ENCODE data around the gene CCDC24. TPM values are rescaled to one million over a fixed set of nuclear protein-coding genes. Genes with fewer than 3 reads are reported as not detected.

The CCDC24 gene
- total RNA-seq, 3 donors from 2014 or later (not counting 1 experiment from before 2014, with no cell fraction given) = 3.8 to 5.2 (median 3.9) TPM

- under 1% methylated on average over 39 of the region's 47 CpGs for whole genome bisulfite sequencing (ENCODE audit: insufficient coverage)
- TF ChIP-seq CTCF (IDR thresholded peaks at IDR 0.05) = no peak
- Mint-ChIP-seq H3K27me3 (ENCODE audit: low read depth in 2 of 2) (no peaks in the 10 kb centered on the region), H3K4me1 (peaks cover 36 to 37% of the 10 kb centered on the region in 2 donors), H3K27ac (peak within 1 kb of the TSS; percentile 75 to 82), H3K4me3 (peak within 1 kb of the TSS; percentile 95), H3K36me3 (no peaks in the 10 kb centered on the region), H3K9me3 (no peaks in the 10 kb centered on the region)
- Histone ChIP-seq H3K36me3 (ENCODE audit: control insufficient read depth, insufficient read depth, low read length) (peaks cover 3% of the 10 kb centered on the region), H3K27ac (ENCODE audit: low read length) (no peak within 1 kb of the TSS), H3K4me1 (ENCODE audit: control insufficient read depth, insufficient read depth, low read length) (peaks cover 28% of the 10 kb centered on the region), H3K4me3 (ENCODE audit: low read length) (peak within 1 kb of the TSS; percentile 61), H3K9me3 (ENCODE audit: control insufficient read depth, insufficient read depth, low read length) (no peaks in the 10 kb centered on the region), H3K27me3 (ENCODE audit: control insufficient read depth, insufficient read depth, low read length) (no peaks in the 10 kb centered on the region)
- ATAC-seq (peak; percentile 88 to 95 (median 90)), DNase-seq (peak; percentile 84 to 97)
- intact Hi-C loops (cut with micrococcal nuclease) = loop anchor here (1.0 kb wide), 1 partner anchor 24 kb away; the partner anchor contains the start of gene IPO13
These were observed 21.5 kb upstream of the CCDC24 start, which contains the start of gene DPH2 for GRCh38 chr1:43969746-43970466. DPH2 (plus strand) TSS chr1:43970010; CDS start chr1:43970176, 166 bp downstream.

DNA sequence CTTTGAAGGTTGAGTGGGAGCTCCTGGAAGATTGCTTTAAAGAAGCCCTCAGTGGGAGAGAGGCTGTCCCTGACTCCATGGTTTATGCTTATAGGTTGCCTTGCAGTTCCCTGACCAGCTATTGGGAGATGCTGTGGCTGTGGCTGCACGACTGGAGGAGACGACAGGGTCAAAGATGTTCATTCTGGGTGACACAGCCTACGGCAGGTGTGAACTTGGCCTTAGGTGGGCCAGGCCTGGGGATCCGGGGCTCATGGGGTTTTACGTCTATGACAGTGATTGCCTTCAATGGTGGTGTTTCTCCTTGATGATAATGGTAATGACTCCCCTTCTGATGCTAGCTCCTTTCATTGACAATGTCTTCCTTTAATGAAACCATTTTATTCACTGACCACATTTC, 20.9 kb upstream of the CCDC24 start:
- no peak for DNase-seq
- Mint-ChIP-seq H3K4me3 (peak overlapping the region; percentile 95), H3K9me3 (no peaks in the 10 kb centered on the region), H3K4me1 (peaks cover 36 to 41% of the 10 kb centered on the region in 2 donors), H3K27me3 (ENCODE audit: low read depth in 2 of 2) (no peaks in the 10 kb centered on the region), H3K27ac (peak overlapping the region; percentile 75 to 82), H3K36me3 (no peaks in the 10 kb centered on the region)
- peak overlapping the region; percentile 61 for H3K4me3 ChIP-seq (ENCODE audit: low read length)
- intact Hi-C loops (cut with micrococcal nuclease) = no loop called here
- H3K36me3 ChIP-seq (ENCODE audit: control insufficient read depth, insufficient read depth, low read length) = peaks cover 3% of the 10 kb centered on the region
- TF ChIP-seq CTCF (IDR thresholded peaks at IDR 0.05) = no peak
- no peak for ATAC-seq
- no peaks in the 10 kb centered on the region for H3K9me3 ChIP-seq (ENCODE audit: control insufficient read depth, insufficient read depth, low read length)
- H3K27me3 ChIP-seq (ENCODE audit: control insufficient read depth, insufficient read depth, low read length) = no peaks in the 10 kb centered on the region
- peaks cover 33% of the 10 kb centered on the region for H3K4me1 ChIP-seq (ENCODE audit: control insufficient read depth, insufficient read depth, low read length)
- H3K27ac ChIP-seq (ENCODE audit: low read length) = no peak overlapping the region
- 50% methylated on average over 4 of the region's 5 CpGs for WGBS (ENCODE audit: insufficient coverage)

DNA sequence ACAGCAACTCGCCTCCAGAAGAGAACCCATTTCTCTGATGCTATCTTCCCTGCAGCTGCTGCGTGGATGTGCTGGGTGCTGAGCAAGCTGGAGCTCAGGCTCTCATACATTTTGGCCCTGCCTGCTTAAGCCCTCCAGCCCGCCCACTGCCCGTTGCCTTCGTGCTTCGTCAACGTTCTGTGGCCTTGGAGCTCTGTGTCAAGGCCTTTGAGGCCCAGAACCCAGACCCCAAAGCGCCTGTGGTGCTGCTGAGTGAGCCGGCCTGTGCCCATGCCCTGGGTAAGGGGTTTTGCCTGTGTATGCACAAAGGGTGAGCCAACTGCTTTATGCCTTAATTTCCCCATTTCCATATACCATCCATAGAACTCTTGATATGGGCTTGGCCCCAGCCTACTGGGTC, 20.5 kb upstream of the CCDC24 start:
- no peak overlapping the region for H3K4me3 ChIP-seq (ENCODE audit: low read length)
- peaks cover 37% of the 10 kb centered on the region for H3K4me1 ChIP-seq (ENCODE audit: control insufficient read depth, insufficient read depth, low read length)
- DNase-seq (no peak), ATAC-seq (no peak)
- H3K27ac ChIP-seq (ENCODE audit: low read length) = no peak overlapping the region
- TF ChIP-seq CTCF (IDR thresholded peaks at IDR 0.05) = no peak
- H3K9me3 ChIP-seq (ENCODE audit: control insufficient read depth, insufficient read depth, low read length) = no peaks in the 10 kb centered on the region
- WGBS (ENCODE audit: insufficient coverage) = 91% methylated on average over 9 of the region's 9 CpGs
- H3K36me3 ChIP-seq (ENCODE audit: control insufficient read depth, insufficient read depth, low read length) = peaks cover 3% of the 10 kb centered on the region
- H3K4me3 Mint-ChIP-seq = peak overlapping the region; percentile 95
- H3K9me3 Mint-ChIP-seq = no peaks in the 10 kb centered on the region
- H3K27me3 ChIP-seq (ENCODE audit: control insufficient read depth, insufficient read depth, low read length) = no peaks in the 10 kb centered on the region
- intact Hi-C loops (cut with micrococcal nuclease) = no loop called here
- H3K4me1 Mint-ChIP-seq = peaks cover 38 to 45% of the 10 kb centered on the region in 2 donors
- H3K36me3 Mint-ChIP-seq = no peaks in the 10 kb centered on the region
- no peak overlapping the region for H3K27ac Mint-ChIP-seq
- H3K27me3 Mint-ChIP-seq (ENCODE audit: low read depth in 2 of 2) = no peaks in the 10 kb centered on the region
